Activated gamma-delta T cell (primary cell): ENCODE results near the gene URAD.

Source experiments
- DNase-seq: peaks from one replicate; lab custom pipeline; 2025; lab: John Stamatoyannopoulos, UW

The URAD gene

DNA sequence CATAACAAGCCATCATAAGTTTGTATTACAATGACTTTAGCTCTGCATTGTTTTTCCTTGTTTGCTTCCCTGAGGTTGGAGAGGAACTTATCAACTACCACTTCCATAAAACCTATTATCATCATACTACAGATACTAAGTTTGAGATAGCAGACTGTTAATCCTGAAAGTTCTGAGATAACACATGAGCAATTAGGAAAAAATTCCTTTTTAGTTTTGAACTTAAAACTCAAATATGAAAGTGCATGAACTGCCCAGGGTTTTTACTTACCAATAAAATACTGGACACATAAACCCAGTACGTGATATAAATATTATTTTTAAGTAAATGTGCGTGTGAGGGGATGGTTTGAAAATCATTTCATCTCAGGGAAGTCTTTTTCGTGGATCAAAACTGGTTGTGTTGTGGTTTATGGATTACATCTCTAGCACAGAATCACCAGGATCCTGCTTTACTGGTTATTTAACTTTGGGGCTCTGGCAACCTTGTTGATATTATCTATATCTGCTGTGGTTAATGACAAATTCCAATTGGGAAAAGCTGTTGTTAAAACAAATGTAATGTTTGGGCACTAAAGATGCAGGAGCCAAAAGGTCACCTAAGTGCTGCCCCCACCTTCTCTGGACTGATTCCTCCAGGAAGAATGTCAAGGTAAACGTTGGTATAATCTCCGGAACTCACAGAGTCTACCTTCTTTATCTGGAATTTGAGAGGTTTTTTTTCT, 31.8 kb downstream of the URAD start:
- DNase-seq = no peak

GRCh38 chr13:27955014-27955591, 33.4 kb downstream of the URAD start:
- no peak for DNase-seq

DNA sequence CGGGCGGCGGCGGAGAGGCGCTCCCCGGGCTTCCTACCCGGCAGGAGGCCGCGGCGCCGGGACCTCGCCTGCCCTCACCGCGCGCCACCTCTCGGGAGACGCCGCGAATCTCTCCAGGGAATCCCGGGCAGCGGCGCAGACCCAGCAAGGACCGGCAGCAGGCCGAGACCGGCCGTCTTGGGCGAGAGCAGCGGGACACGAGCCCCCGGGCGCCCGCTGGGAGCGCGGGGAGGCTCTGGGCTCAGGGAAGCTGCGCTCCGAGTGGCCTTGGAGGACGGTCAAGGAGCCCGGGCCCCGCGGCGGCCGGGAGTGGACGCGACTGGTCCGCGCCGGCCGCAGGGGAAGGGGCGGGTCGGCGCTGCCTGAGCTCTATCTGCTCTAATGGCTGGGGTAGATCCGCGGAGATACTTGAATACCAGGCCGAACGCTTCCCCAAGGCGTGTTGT, 34.1 kb downstream of the URAD start:
- no peak for DNase-seq

DNA sequence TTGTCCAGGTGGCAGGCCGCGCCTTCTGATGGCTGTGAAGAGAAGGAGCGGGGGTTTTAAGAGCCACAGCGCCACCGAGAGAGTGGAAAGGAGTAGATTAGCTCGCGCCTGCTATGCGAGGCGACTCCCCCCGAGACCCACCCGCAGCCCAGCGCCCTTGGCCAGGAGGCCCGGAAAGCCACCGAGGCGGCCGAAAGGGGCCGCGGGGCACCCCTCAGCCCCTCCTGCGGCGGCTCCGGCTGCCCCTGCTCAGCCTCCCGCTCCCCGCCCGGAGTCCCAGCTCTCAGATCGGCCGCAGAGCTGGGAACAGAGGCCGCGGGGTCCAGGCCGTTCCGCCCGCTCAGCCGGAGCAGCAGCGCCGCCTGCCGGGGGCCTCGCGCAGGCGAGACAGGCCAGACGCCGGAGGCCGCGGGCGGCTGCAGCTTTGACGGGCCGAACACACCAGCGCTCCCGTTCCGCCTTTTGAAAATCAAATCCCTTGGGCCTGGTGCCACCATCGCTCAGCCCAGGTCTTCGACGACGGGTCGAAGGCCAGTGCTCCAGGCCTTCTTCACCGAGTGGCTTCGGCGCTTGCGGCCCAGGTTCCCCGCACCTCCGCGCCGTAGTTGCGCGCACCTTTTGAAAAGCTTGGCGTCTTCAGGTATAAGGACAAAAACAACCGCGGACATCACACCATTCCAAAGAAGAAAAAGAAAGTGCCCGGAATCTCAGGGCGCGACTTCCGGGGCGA, 34.7 kb downstream of the URAD start:
- DNase-seq = peak; percentile 19

DNA sequence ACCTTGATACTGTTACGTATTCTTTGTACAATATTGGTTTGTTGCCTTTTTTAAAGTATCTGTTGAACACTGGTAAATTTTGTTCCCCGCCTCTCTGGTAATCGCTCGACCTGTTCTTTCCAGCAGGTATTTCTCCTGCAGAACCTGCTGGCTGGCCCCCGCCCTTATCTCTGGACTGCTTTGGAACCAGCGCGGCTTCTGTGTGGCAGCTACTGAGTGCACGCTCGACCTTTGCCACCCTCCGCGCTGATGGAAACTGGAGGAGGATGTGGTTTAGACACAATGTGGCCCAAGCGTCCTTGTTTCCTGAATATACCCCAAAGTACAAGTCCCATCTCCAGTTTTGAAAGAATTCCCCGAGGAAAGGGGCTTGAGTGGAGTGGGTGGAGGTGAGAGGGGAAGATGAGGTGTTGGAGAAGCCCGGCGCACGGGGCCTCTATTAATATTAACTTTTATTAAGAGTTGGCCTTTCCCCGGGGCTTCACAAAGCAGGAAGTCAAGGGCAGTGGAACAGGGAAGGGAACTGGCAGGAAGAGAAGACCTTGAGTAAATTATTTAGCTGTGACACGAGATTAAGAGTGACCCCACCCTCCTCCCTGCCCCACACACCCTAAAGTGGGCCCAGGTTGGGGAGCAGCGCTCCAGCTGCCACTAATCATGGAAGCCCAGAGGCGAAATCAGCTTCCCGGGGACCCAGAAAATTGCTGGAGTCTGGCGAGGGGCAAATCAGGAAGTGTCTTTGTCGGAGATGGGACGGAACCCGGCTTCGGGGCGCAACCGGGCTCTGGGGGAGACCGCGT, 35.4 kb downstream of the URAD start:
- no peak for DNase-seq

- no peak for DNase-seq
Measured at GRCh38 chr13:27942972-27943371, 45.5 kb downstream of the URAD start.

- no peak for DNase-seq
Measured at GRCh38 chr13:27933580-27934328, 54.7 kb downstream of the URAD start.

GRCh38 chr13:27933118-27933517, 55.4 kb downstream of the URAD start:
- no peak for DNase-seq

- no peak for DNase-seq
Measured at GRCh38 chr13:27929868-27930267, 58.6 kb downstream of the URAD start.

- DNase-seq = no peak
Measured at GRCh38 chr13:27928805-27929753, 59.4 kb downstream of the URAD start.

- DNase-seq = no peak
Measured at GRCh38 chr13:27928353-27928804, 60.1 kb downstream of the URAD start.
